Neuronal stem cell (in vitro differentiated cells): ENCODE results near the gene PRKAG3.

ENCODE experiments used
- DNase-seq: peaks from one replicate; pipeline ENCODE4 v3.0.0-alpha.2; 2013; ENCODE audit warnings: low spot score
- H2AFZ ChIP-seq: one replicate; pipeline ENCODE4 v1.6.1; 2013; ENCODE audit warnings: mild to moderate bottlenecking, low read length, inconsistent platforms
- H2AK5ac ChIP-seq: 2 replicates; pipeline ENCODE4 v1.6.1; 2013; ENCODE audit warnings: low read depth, mild to moderate bottlenecking, inconsistent platforms, low read length, moderate library complexity, mixed read lengths
- H2BK120ac ChIP-seq: 2 replicates; pipeline ENCODE4 v1.6.1; 2013; ENCODE audit warnings: low read depth, mild to moderate bottlenecking, inconsistent platforms, low read length, moderate library complexity, mixed read lengths
- H2BK12ac ChIP-seq: one replicate; pipeline ENCODE4 v1.6.1; 2013; ENCODE audit warnings: low read length, inconsistent platforms
- H2BK15ac ChIP-seq: 2 replicates; pipeline ENCODE4 v1.6.1; 2013; ENCODE audit warnings: mild to moderate bottlenecking, low read length, inconsistent platforms, mixed read lengths
- H2BK5ac ChIP-seq: one replicate; pipeline ENCODE4 v1.6.1; 2013; ENCODE audit warnings: inconsistent platforms, mild to moderate bottlenecking, low read length, moderate library complexity
- H3K14ac ChIP-seq: one replicate; pipeline ENCODE4 v1.6.1; 2013; ENCODE audit warnings: low read length, inconsistent platforms
- H3K18ac ChIP-seq: 2 replicates; pipeline ENCODE4 v1.6.1; 2013; ENCODE audit warnings: low read length, inconsistent platforms
- H3K23ac ChIP-seq: 2 replicates; pipeline ENCODE4 v1.6.1; 2013; ENCODE audit warnings: low read depth, mild to moderate bottlenecking, mixed read lengths, low read length, inconsistent platforms; ENCODE audit not compliant: poor library complexity
- H3K27ac ChIP-seq: replicated peaks from 3 replicates; pipeline ENCODE4 v1.5.1; 2013; ENCODE audit warnings: low read length, inconsistent platforms
- H3K27me3 ChIP-seq, 3 experiments: 2 replicates each; pipeline ENCODE4 v1.6.1; 2013; ENCODE audit warnings: low read length in 3 of 3, mild to moderate bottlenecking in 2 of 3, inconsistent platforms in 1 of 3, low read depth in 1 of 3, mixed read lengths in 1 of 3, moderate library complexity in 1 of 3; ENCODE audit not compliant: control insufficient read depth in 3 of 3, insufficient read depth in 3 of 3
- H3K36me3 ChIP-seq, 2 donors: replicated peaks in 1 of 2; 2 replicates each; pipeline ENCODE4 v1.6.1; 2013; ENCODE audit warnings: low read length in 2 of 2; ENCODE audit not compliant: control insufficient read depth in 2 of 2, insufficient read depth in 2 of 2
- H3K4ac ChIP-seq: 2 replicates; pipeline ENCODE4 v1.6.1; 2013; ENCODE audit warnings: inconsistent platforms, mild to moderate bottlenecking, low read length, moderate library complexity
- H3K4me1 ChIP-seq, 2 donors: 1 replicate in 1 of 2; 2 replicates in 1 of 2; pipeline ENCODE4 v1.6.1; 2013; ENCODE audit warnings: low read length in 2 of 2, low read depth in 1 of 2; ENCODE audit not compliant: control insufficient read depth in 2 of 2, insufficient read depth in 1 of 2
- H3K4me2 ChIP-seq: one replicate; pipeline ENCODE4 v1.6.1; 2013; ENCODE audit warnings: mild to moderate bottlenecking, low read length, inconsistent platforms; ENCODE audit not compliant: insufficient read depth, poor library complexity, severe bottlenecking
- H3K4me3 ChIP-seq, 2 donors: 2 replicates each; pipeline ENCODE4 v1.5.1; 2013; ENCODE audit warnings: low read length in 2 of 2, mild to moderate bottlenecking in 2 of 2, inconsistent platforms in 1 of 2, moderate library complexity in 1 of 2
- H3K79me1 ChIP-seq: one replicate; pipeline ENCODE4 v1.6.1; 2013; ENCODE audit warnings: low read depth, mild to moderate bottlenecking, inconsistent platforms, low read length, moderate library complexity
- H3K9ac ChIP-seq: one replicate; pipeline ENCODE4 v1.6.1; 2013; ENCODE audit warnings: mild to moderate bottlenecking, low read depth, low read length, inconsistent platforms; ENCODE audit not compliant: poor library complexity
- H3K9me3 ChIP-seq, 2 donors: replicated peaks in 1 of 2; 2 replicates each; pipeline versions ENCODE3 to v1.6.1; 2013; ENCODE audit warnings: low read length in 2 of 2, mild to moderate bottlenecking in 2 of 2, inconsistent platforms in 1 of 2, low read depth in 1 of 2, mixed read lengths in 1 of 2, moderate library complexity in 1 of 2; ENCODE audit not compliant: control insufficient read depth in 2 of 2, insufficient read depth in 1 of 2
- H4K8ac ChIP-seq: one replicate; pipeline ENCODE4 v1.6.1; 2013; ENCODE audit warnings: low read depth, mild to moderate bottlenecking, inconsistent platforms, low read length, moderate library complexity
- H4K91ac ChIP-seq: one replicate; pipeline ENCODE4 v1.6.1; 2013; ENCODE audit warnings: low read length, low read depth, mild to moderate bottlenecking, inconsistent platforms; ENCODE audit not compliant: poor library complexity
- WGBS, 2 donors: extraction: QIAGEN DNeasy Blood & Tissue Kit; methylation state at CpG; one replicate each; pipeline ENCODE4 v1.1.7; 2013; ENCODE audit warnings: missing lambda C conversion rate in 2 of 2, mixed read lengths in 1 of 2; ENCODE audit not compliant: insufficient read length in 2 of 2, insufficient replicate concordance in 1 of 2; ENCODE audit errors: extremely low coverage in 2 of 2; 5-methylcytosine and 5-hydroxymethylcytosine counted together

PRKAG3 gene

GRCh38 chr2:218837495-218837894, 5.9 kb upstream of the PRKAG3 start:
- Histone ChIP-seq H2AFZ (no peak overlapping the region), H3K9me3 (peaks cover 0 to 10% of the 10 kb centered on the region in 2 donors), H2BK12ac (no peak overlapping the region), H3K18ac (no peak overlapping the region), H3K27me3 (peaks cover 0 to 40% (median 0%) of the 10 kb centered on the region in 3 experiments), H2BK120ac (no peak overlapping the region), H4K91ac (no peak overlapping the region), H3K23ac (no peak overlapping the region), H3K27ac (no peak overlapping the region), H2BK5ac (no peak overlapping the region), H3K14ac (no peak overlapping the region), H3K4me1 (no peaks in the 10 kb centered on the region), H3K4me3 (no peak overlapping the region), H3K36me3 (no peaks in the 10 kb centered on the region), H2AK5ac (no peak overlapping the region), H3K4me2 (no peak overlapping the region), H3K79me1 (no peaks in the 10 kb centered on the region), H4K8ac (no peak overlapping the region), H3K4ac (no peak overlapping the region), H3K9ac (no peak overlapping the region), H2BK15ac (no peak overlapping the region)
- DNase-seq, result no peak
- WGBS, 2 donors, result no CpG with 5 or more reads among the region's 2 CpGs

- H3K4me2 ChIP-seq, result no peak overlapping the region
- no peak overlapping the region for H2AFZ ChIP-seq
- no CpG with 5 or more reads among the region's 4 CpGs for WGBS, 2 donors
- no peak for DNase-seq
- H2BK5ac ChIP-seq, result no peak overlapping the region
- H3K4me3 ChIP-seq, result no peak overlapping the region
- H3K79me1 ChIP-seq, result no peaks in the 10 kb centered on the region
- no peak overlapping the region for H3K27ac ChIP-seq
- peaks cover 0 to 1% of the 10 kb centered on the region in 2 donors for H3K4me1 ChIP-seq
- no peak overlapping the region for H2BK15ac ChIP-seq
- H4K8ac ChIP-seq, result no peak overlapping the region
- H2BK12ac ChIP-seq, result peak overlapping the region; percentile 10
- peaks cover 0 to 53% (median 0%) of the 10 kb centered on the region in 3 experiments for H3K27me3 ChIP-seq
- peak overlapping the region; percentile 40 for H3K18ac ChIP-seq
- no peak overlapping the region for H3K14ac ChIP-seq
- no peak overlapping the region for H2AK5ac ChIP-seq
- H3K9ac ChIP-seq, result no peak overlapping the region
- H4K91ac ChIP-seq, result no peak overlapping the region
- H3K4ac ChIP-seq, result no peak overlapping the region
- H3K23ac ChIP-seq, result no peak overlapping the region
- no peak overlapping the region for H2BK120ac ChIP-seq
- H3K36me3 ChIP-seq, result no peaks in the 10 kb centered on the region
- peaks cover 0 to 10% of the 10 kb centered on the region in 2 donors for H3K9me3 ChIP-seq
These were observed 3.1 kb upstream of the PRKAG3 start for GRCh38 chr2:218834685-218835084.

GRCh38 chr2:218833023-218833609, 1.5 kb upstream of the PRKAG3 start:
- Histone ChIP-seq H3K4me1 (peaks cover 0 to 3% of the 10 kb centered on the region in 2 donors), H3K27me3 (peaks cover 0 to 54% (median 0%) of the 10 kb centered on the region in 3 experiments), H2AFZ (no peak overlapping the region), H3K9me3 (peaks cover 0 to 7% of the 10 kb centered on the region in 2 donors), H3K9ac (no peak overlapping the region), H2BK120ac (no peak overlapping the region), H2BK12ac (no peak overlapping the region), H2BK15ac (no peak overlapping the region), H3K79me1 (no peaks in the 10 kb centered on the region), H4K91ac (no peak overlapping the region), H2BK5ac (no peak overlapping the region), H3K27ac (no peak overlapping the region), H3K18ac (no peak overlapping the region), H3K36me3 (no peaks in the 10 kb centered on the region), H3K4me2 (no peak overlapping the region), H3K4me3 (no peak overlapping the region), H3K14ac (no peak overlapping the region), H4K8ac (no peak overlapping the region), H3K23ac (no peak overlapping the region), H2AK5ac (no peak overlapping the region), H3K4ac (no peak overlapping the region)
- no peak for DNase-seq
- WGBS, 2 donors, result no CpG with 5 or more reads among the region's 4 CpGs

GRCh38 chr2:218832520-218832919, 917 bp upstream of the PRKAG3 start:
- Histone ChIP-seq H4K91ac (no peak overlapping the region), H2BK120ac (no peak overlapping the region), H3K9me3 (peaks cover 0 to 4% of the 10 kb centered on the region in 2 donors), H2AFZ (no peak overlapping the region), H2BK15ac (no peak overlapping the region), H3K36me3 (no peaks in the 10 kb centered on the region), H3K18ac (no peak overlapping the region), H3K23ac (no peak overlapping the region), H3K4me1 (peaks cover 0 to 3% of the 10 kb centered on the region in 2 donors), H3K27me3 (peaks cover 0 to 56% (median 0%) of the 10 kb centered on the region in 3 experiments), H2BK12ac (no peak overlapping the region), H3K27ac (no peak overlapping the region), H2AK5ac (no peak overlapping the region), H3K4me3 (no peak overlapping the region), H2BK5ac (no peak overlapping the region), H3K4ac (no peak overlapping the region), H3K14ac (no peak overlapping the region), H4K8ac (no peak overlapping the region), H3K9ac (no peak overlapping the region), H3K4me2 (no peak overlapping the region), H3K79me1 (no peaks in the 10 kb centered on the region)
- no peak for DNase-seq
- WGBS, 2 donors, result no CpG with 5 or more reads among the region's 3 CpGs
